GM19238 (cell line): ENCODE data around the gene LPCAT2.

Experiments used
- DNase-seq: peaks from one replicate; pipeline ENCODE4 v3.0.0; 2011; ENCODE audit warnings: low spot score; ENCODE audit not compliant: insufficient read length

LPCAT2 gene

GRCh38 chr16:55501549-55502322, 7.1 kb upstream of the LPCAT2 start:
- no peak for DNase-seq

GRCh38 chr16:55502801-55503366, 6.0 kb upstream of the LPCAT2 start:
- no peak for DNase-seq

GRCh38 chr16:55503726-55504550, 4.9 kb upstream of the LPCAT2 start:
- DNase-seq, result no peak

GRCh38 chr16:55505333-55506015, 3.4 kb upstream of the LPCAT2 start:
- no peak for DNase-seq

- no peak for DNase-seq
Observed at GRCh38 chr16:55506083-55506482, 2.8 kb upstream of the LPCAT2 start.

GRCh38 chr16:55506708-55507107, 2.2 kb upstream of the LPCAT2 start:
- no peak for DNase-seq

- DNase-seq, result no peak
Observed at GRCh38 chr16:55508271-55508921, 476 bp upstream of the LPCAT2 start.

GRCh38 chr16:55510185-55510805, 1.4 kb downstream of the LPCAT2 start:
- DNase-seq, result no peak

- no peak for DNase-seq
Observed at GRCh38 chr16:55512941-55513340, 4.1 kb downstream of the LPCAT2 start.

GRCh38 chr16:55513616-55514015, 4.7 kb downstream of the LPCAT2 start:
- no peak for DNase-seq

- DNase-seq, result no peak
Observed at GRCh38 chr16:55515111-55515510, 6.2 kb downstream of the LPCAT2 start.

- no peak for DNase-seq
Observed at GRCh38 chr16:55521792-55522191, 12.9 kb downstream of the LPCAT2 start.

GRCh38 chr16:55526441-55526840, 17.6 kb downstream of the LPCAT2 start:
- DNase-seq, result no peak

GRCh38 chr16:55527885-55528284, 19.0 kb downstream of the LPCAT2 start:
- no peak for DNase-seq

- no peak for DNase-seq
Observed at GRCh38 chr16:55529018-55529417, 20.1 kb downstream of the LPCAT2 start.

- DNase-seq, result no peak
Observed at GRCh38 chr16:55530316-55530856, 21.5 kb downstream of the LPCAT2 start.

- DNase-seq, result no peak
Observed at GRCh38 chr16:55532227-55532626, 23.4 kb downstream of the LPCAT2 start.

GRCh38 chr16:55534756-55535155, 25.9 kb downstream of the LPCAT2 start:
- DNase-seq, result no peak

GRCh38 chr16:55539049-55539448, 30.2 kb downstream of the LPCAT2 start:
- no peak for DNase-seq

GRCh38 chr16:55539488-55539887, 30.6 kb downstream of the LPCAT2 start:
- no peak for DNase-seq
